ENCODE results near the gene CRIP2. TPM values are rescaled to one million over a fixed set of nuclear protein-coding genes. Genes with fewer than 3 reads are reported as not detected.
A peak's percentile ranks its signal among the peaks of the same experiment; 100 is the strongest.

Gene CRIP2
- total and polyA plus RNA-seq, 9 of the 15 experiments (the other 6 are each of a cell fraction or from before 2014, with no cell fraction given), result 0.18 to 2.0 (median 0.69) TPM; not detected in 1

DNA sequence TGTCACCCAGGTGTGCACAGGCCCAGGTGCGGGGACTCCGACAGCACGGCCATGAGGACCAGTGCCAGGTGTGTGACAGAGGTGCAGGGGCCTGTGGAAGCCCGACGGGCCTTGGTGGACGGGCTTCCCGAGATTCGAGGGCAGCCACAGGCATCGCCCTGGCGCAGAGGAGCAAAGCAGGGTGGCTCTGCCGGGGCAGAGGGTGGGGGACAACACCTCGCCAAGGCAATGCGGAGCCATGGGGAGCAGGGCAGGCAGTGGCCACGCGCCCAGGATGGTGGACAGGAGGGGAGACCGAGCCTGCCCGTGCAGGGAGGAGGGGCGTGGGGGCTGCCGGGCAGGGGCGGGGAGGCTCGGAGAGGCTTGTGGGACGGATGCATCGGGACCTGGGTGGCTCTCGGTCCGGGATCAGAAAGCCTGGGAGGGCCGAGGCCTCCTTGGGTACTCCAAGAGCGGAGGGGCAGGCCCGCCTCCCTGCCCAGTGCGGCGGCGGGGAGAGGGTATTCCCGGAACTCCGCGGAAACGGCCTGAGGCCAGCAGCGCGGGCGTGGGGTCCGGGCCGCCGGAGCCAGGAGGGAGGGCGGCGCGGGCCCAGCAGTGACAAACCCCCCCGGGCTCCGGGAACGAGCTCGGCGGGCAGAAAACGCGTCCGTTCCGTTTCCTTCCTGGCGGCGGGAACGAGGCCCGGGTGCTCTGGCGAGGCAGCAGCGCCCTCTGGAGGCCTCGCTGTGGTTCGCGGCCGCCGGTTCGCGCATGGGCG lies 53.4 kb downstream of the CRIP2 start (continued):
- TF ChIP-seq, protein P1, sequence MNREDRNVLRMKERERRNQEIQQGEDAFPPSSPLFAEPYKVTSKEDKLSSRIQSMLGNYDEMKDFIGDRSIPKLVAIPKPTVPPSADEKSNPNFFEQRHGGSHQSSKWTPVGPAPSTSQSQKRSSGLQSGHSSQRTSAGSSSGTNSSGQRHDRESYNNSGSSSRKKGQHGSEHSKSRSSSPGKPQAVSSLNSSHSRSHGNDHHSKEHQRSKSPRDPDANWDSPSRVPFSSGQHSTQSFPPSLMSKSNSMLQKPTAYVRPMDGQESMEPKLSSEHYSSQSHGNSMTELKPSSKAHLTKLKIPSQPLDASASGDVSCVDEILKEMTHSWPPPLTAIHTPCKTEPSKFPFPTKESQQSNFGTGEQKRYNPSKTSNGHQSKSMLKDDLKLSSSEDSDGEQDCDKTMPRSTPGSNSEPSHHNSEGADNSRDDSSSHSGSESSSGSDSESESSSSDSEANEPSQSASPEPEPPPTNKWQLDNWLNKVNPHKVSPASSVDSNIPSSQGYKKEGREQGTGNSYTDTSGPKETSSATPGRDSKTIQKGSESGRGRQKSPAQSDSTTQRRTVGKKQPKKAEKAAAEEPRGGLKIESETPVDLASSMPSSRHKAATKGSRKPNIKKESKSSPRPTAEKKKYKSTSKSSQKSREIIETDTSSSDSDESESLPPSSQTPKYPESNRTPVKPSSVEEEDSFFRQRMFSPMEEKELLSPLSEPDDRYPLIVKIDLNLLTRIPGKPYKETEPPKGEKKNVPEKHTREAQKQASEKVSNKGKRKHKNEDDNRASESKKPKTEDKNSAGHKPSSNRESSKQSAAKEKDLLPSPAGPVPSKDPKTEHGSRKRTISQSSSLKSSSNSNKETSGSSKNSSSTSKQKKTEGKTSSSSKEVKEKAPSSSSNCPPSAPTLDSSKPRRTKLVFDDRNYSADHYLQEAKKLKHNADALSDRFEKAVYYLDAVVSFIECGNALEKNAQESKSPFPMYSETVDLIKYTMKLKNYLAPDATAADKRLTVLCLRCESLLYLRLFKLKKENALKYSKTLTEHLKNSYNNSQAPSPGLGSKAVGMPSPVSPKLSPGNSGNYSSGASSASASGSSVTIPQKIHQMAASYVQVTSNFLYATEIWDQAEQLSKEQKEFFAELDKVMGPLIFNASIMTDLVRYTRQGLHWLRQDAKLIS (CRISPR knock-in tag; IDR thresholded peaks at IDR 0.05), result no peak
- TF ChIP-seq, protein P2, sequence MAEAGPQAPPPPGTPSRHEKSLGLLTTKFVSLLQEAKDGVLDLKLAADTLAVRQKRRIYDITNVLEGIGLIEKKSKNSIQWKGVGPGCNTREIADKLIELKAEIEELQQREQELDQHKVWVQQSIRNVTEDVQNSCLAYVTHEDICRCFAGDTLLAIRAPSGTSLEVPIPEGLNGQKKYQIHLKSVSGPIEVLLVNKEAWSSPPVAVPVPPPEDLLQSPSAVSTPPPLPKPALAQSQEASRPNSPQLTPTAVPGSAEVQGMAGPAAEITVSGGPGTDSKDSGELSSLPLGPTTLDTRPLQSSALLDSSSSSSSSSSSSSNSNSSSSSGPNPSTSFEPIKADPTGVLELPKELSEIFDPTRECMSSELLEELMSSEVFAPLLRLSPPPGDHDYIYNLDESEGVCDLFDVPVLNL (CRISPR knock-in tag; IDR thresholded peaks at IDR 0.05; ENCODE audit: low read depth), result peak; percentile 47; the same call in 1 of the 2 replicates
- TF ChIP-seq BRF1 (IDR thresholded peaks at IDR 0.05; ENCODE audit: borderline replicate concordance, extremely low read depth, insufficient read length), result no peak
- TF ChIP-seq, protein P3, sequence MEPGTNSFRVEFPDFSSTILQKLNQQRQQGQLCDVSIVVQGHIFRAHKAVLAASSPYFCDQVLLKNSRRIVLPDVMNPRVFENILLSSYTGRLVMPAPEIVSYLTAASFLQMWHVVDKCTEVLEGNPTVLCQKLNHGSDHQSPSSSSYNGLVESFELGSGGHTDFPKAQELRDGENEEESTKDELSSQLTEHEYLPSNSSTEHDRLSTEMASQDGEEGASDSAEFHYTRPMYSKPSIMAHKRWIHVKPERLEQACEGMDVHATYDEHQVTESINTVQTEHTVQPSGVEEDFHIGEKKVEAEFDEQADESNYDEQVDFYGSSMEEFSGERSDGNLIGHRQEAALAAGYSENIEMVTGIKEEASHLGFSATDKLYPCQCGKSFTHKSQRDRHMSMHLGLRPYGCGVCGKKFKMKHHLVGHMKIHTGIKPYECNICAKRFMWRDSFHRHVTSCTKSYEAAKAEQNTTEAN (CRISPR knock-in tag; IDR thresholded peaks at IDR 0.05), result no peak
- TF ChIP-seq, protein P4, sequence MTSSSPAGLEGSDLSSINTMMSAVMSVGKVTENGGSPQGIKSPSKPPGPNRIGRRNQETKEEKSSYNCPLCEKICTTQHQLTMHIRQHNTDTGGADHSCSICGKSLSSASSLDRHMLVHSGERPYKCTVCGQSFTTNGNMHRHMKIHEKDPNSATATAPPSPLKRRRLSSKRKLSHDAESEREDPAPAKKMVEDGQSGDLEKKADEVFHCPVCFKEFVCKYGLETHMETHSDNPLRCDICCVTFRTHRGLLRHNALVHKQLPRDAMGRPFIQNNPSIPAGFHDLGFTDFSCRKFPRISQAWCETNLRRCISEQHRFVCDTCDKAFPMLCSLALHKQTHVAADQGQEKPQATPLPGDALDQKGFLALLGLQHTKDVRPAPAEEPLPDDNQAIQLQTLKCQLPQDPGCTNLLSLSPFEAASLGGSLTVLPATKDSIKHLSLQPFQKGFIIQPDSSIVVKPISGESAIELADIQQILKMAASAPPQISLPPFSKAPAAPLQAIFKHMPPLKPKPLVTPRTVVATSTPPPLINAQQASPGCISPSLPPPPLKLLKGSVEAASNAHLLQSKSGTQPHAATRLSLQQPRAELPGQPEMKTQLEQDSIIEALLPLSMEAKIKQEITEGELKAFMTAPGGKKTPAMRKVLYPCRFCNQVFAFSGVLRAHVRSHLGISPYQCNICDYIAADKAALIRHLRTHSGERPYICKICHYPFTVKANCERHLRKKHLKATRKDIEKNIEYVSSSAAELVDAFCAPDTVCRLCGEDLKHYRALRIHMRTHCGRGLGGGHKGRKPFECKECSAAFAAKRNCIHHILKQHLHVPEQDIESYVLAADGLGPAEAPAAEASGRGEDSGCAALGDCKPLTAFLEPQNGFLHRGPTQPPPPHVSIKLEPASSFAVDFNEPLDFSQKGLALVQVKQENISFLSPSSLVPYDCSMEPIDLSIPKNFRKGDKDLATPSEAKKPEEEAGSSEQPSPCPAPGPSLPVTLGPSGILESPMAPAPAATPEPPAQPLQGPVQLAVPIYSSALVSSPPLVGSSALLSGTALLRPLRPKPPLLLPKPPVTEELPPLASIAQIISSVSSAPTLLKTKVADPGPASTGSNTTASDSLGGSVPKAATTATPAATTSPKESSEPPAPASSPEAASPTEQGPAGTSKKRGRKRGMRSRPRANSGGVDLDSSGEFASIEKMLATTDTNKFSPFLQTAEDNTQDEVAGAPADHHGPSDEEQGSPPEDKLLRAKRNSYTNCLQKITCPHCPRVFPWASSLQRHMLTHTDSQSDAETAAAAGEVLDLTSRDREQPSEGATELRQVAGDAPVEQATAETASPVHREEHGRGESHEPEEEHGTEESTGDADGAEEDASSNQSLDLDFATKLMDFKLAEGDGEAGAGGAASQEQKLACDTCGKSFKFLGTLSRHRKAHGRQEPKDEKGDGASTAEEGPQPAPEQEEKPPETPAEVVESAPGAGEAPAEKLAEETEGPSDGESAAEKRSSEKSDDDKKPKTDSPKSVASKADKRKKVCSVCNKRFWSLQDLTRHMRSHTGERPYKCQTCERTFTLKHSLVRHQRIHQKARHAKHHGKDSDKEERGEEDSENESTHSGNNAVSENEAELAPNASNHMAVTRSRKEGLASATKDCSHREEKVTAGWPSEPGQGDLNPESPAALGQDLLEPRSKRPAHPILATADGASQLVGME (CRISPR knock-in tag; IDR thresholded peaks at IDR 0.05), result no peak
- TF ChIP-seq ZNF212 (CRISPR knock-in tag; IDR thresholded peaks at IDR 0.05), result no peak
- TF ChIP-seq, protein P5, sequence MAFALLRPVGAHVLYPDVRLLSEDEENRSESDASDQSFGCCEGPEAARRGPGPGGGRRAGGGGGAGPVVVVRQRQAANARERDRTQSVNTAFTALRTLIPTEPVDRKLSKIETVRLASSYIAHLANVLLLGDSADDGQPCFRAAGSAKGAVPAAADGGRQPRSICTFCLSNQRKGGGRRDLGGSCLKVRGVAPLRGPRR (CRISPR knock-in tag; IDR thresholded peaks at IDR 0.05), result no peak
